C4-2B (cell line): ENCODE measurements around the gene ZNF578.

Source experiments
- ZFX ChIP-seq: fragments of 450-650 bp; IDR thresholded peaks from 2 replicates; pipeline ENCODE4 v1.6.1; 2017
- TF ChIP-seq, protein P1 (sequence below): fragments of 450-650 bp; conservative IDR thresholded peaks from 2 replicates; pipeline ENCODE4 v1.5.1; 2017; ENCODE audit warnings: mild to moderate bottlenecking

DNA sequence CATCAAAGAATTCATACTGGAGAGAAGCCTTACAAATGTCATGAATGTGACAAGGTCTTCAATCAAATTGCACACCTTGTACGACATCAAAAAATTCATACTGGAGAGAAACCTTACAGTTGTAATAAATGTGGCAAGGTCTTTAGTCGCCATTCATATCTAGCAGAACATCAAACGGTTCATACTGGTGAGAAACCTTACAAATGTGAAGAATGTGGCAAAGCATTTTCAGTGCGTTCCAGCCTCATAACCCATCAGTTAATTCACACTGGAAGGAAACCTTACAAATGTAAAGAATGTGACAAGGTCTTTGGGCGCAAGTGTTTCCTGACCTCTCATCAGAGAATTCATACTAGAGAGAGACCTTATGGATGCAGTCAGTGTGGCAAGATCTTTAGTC lies 37.6 kb upstream of the ZNF578 start:
- TF ChIP-seq, protein P1, sequence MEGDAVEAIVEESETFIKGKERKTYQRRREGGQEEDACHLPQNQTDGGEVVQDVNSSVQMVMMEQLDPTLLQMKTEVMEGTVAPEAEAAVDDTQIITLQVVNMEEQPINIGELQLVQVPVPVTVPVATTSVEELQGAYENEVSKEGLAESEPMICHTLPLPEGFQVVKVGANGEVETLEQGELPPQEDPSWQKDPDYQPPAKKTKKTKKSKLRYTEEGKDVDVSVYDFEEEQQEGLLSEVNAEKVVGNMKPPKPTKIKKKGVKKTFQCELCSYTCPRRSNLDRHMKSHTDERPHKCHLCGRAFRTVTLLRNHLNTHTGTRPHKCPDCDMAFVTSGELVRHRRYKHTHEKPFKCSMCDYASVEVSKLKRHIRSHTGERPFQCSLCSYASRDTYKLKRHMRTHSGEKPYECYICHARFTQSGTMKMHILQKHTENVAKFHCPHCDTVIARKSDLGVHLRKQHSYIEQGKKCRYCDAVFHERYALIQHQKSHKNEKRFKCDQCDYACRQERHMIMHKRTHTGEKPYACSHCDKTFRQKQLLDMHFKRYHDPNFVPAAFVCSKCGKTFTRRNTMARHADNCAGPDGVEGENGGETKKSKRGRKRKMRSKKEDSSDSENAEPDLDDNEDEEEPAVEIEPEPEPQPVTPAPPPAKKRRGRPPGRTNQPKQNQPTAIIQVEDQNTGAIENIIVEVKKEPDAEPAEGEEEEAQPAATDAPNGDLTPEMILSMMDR, result no peak
- no peak for TF ChIP-seq ZFX
